Stimulated activated naive CD8-positive, alpha-beta T cell treated with anti-CD3 and anti-CD28 coated beads, Interleukin-15, Interleukin-2, amounts not matched to agents 100 U/mL and 50 U/mL, for 24 hours (primary cell): ENCODE results near the gene PPIF.

Experiments used
- ATAC-seq: fragments of 150-1000 bp; cut with Tn5 transposase; one replicate; pipeline ENCODE4 v1.10.0; 2021
- DNase-seq: peaks from one replicate; pipeline ENCODE4 v3.0.0; 2021

The PPIF gene

DNA sequence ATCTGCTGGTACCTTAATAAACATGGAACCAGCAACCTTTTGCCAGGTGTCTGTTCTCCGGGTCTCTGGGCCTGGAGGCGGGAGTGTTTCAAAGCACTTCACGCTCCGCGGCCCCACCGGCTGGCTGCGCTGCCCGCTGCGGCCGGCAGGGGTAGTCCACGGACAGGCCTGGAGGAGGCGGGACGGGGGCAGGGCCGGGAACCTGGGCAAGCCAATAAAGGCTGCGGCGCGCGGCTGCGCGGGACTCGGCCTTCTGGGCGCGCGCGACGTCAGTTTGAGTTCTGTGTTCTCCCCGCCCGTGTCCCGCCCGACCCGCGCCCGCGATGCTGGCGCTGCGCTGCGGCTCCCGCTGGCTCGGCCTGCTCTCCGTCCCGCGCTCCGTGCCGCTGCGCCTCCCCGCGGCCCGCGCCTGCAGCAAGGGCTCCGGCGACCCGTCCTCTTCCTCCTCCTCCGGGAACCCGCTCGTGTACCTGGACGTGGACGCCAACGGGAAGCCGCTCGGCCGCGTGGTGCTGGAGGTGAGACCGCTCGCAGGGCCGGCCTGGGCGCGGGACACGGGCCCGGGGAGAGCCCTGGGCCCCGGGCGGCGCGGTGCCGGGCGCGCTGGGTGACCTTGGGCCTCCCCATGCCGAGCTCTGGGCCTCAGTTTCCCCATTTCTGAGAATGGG, at the start of gene PPIF:
Gene PPIF, plus strand, starts transcription at position 244 of the 668 bp plus-strand sequence. Its CDS starts 80 bp downstream, at position 324.
- peak; percentile 92 for ATAC-seq

DNA sequence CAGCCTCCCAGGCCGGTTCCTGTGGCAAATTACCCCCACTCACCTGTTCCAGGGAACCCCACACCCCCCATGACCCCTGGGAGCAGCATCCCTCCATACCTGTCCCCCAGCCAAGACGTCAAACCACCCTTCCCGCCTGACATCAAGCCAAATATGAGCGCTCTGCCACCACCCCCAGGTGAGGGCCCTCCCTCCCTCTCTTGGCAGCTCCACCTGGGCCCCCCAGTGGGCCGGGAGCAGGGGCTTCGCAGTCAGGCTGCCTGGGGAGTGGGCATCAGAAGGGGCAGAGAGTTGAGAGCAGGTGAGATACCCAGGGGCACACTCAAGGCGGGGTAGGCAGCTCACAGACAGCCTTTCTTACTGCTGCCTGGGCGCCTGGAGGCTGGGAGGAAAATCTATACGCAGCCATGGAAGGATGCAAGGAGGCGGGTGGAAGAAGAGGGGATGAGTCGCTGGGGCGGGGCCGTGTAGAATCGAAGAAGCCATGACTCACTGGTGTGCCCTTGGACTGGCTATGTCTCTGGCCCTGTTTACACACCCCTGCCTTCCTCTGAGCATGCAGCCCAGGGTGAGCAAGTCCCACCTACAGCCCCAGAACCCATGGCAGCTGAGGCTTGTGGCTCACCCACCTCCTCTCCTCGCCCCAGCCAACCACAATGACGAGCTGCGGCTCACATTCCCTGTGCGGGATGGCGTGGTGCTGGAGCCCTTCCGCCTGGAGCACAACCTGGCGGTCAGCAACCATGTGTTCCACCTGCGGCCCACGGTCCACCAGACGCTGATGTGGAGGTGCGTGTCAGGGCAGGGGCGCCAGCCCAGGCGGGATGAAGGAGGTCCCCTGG, 48.6 kb upstream of the PPIF start:
- ATAC-seq: peak; percentile 93
- DNase-seq: peak; percentile 71

More for the DNA sequence above, at the start of gene PPIF:
- peak; percentile 97 for DNase-seq

- ATAC-seq: no peak
- DNase-seq: no peak
Observed at GRCh38 chr10:79299397-79300241, 47.6 kb upstream of the PPIF start.

- DNase-seq (no peak), ATAC-seq (no peak)
Observed at GRCh38 chr10:79300711-79301110, 46.6 kb upstream of the PPIF start.

- DNase-seq (no peak), ATAC-seq (no peak)
Observed at GRCh38 chr10:79301754-79302530, 45.3 kb upstream of the PPIF start.

- DNase-seq (no peak), ATAC-seq (no peak)
Observed at GRCh38 chr10:79303631-79304478, 43.4 kb upstream of the PPIF start.

DNA sequence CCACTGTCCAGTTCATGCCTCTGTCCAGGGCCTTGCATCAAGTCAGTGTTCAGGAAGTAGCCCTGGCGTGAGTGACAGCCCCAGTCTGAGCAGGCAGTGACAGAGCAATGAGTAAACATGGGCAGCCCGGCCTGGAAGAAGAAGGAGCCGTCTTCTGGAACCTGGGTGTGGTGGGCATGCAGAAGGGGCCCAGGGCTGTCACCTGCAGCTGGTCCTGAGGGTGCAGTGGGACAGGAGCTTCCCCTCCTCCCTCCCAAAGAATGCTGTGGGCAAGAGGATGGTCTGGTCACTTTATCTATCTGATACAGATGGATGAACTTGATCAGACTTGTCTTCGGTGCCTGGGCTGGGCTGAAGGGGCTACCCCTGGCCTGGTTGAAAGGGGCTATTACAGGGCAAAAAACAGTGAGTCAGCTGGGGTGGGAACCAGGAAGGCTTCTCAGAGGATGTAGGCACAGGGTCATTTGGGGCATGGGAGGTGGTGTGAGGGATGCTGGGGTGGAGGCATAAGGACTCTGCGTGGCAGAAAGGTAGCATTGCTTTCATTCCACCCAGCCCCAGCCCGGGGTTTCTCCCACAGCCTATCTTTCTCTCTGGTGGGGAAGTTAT, 42.7 kb upstream of the PPIF start:
- ATAC-seq: no peak
- DNase-seq: no peak

GRCh38 chr10:79305515-79305914, 41.8 kb upstream of the PPIF start:
- ATAC-seq (no peak), DNase-seq (no peak)

- no peak for ATAC-seq
- no peak for DNase-seq
Observed at GRCh38 chr10:79305988-79306387, 41.3 kb upstream of the PPIF start.

- no peak for DNase-seq
- ATAC-seq: no peak
Observed at GRCh38 chr10:79306644-79307220, 40.5 kb upstream of the PPIF start.

DNA sequence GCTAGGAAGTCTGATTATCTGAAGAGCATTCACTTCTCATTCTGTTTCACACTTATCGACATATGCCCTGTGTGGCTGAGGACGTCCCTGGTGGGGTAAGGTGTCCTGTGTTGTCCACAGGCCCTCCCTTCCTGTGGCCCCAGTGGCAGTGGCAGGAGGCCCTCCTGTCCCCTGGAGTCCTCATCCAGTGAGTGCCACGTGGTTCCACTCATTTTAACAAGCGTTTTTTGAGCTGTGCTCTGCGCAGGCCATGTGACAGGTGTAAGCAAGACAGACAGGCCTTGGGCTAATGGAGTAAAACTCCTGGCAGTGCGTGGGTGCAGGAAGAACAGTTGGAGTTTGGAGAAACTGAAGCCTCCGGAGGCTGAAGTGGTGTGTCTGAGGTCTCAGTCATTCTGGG, 39.3 kb upstream of the PPIF start:
- no peak for DNase-seq
- ATAC-seq: no peak

- DNase-seq (no peak), ATAC-seq (no peak)
Observed at GRCh38 chr10:79308969-79309665, 38.2 kb upstream of the PPIF start.

- ATAC-seq: no peak
Observed at GRCh38 chr10:79310200-79310865, 36.9 kb upstream of the PPIF start.

GRCh38 chr10:79310911-79311573, 36.2 kb upstream of the PPIF start:
- DNase-seq (no peak), ATAC-seq (no peak)

More at GRCh38 chr10:79310200-79310865, 36.9 kb upstream of the PPIF start:
- no peak for DNase-seq

DNA sequence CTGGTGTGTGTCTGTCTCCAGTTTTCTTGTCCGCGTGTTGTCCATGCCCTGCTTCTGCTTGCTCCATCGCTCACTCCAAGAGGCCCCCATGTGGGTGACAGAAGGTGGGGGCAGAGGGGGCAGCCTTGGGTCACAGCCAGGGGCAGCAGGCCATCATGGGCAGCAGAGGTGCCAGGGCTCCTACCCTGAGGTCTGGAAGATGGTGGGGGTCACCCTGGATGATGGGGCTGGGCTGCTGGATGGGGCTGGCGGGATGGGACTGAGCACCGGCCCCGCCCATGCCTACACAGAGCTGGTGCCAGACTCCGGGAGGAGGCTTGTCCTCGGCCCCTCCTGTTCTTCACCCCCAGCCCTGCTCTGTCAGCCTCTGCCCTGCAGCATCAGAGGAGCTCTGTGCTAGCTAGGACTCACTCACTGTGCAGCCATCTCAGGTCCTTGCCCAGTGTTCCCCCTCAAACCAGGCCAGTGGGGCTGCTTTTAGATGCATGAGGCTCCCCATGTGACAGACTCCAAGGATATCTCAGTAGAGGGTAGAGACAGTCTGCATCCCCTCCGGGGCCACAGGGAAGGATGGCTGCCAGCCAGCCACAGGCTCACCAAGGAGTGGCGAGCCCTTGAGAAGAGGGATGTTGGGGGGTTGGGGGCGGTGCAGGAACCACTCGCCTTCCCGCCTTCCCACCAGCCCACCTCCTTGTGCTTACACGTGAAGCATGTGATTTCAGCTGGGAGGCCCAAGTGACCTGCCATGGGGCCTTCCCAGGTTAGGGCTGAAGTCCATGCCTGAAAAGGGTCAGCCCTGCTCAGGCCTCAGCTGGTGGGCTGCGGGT, 35.5 kb upstream of the PPIF start:
- no peak for DNase-seq
- no peak for ATAC-seq

GRCh38 chr10:79312601-79313187, 34.6 kb upstream of the PPIF start:
- DNase-seq (no peak), ATAC-seq (no peak)

- no peak for DNase-seq
- no peak for ATAC-seq
Observed at GRCh38 chr10:79313320-79313719, 33.9 kb upstream of the PPIF start.
